Spinal cord (tissue), 10 donors: ENCODE measurements around the gene C22orf23. TPM values are rescaled to one million over a fixed set of nuclear protein-coding genes. Genes with fewer than 3 reads are reported as not detected.

Experiments
- DNase-seq, 6 donors: peaks; one replicate each; pipeline versions ENCODE4 v3.0.0 to v3.0.0-alpha.2; 2013 to 2015; ENCODE audit warnings: low spot score in 6 of 6, low read depth in 4 of 6
- H3K27ac ChIP-seq: one replicate; pipeline ENCODE4 v1.5.1; 2013; ENCODE audit warnings: low read depth, low read length, control low read depth
- H3K27me3 ChIP-seq: one replicate; pipeline ENCODE4 v1.6.1; 2013; ENCODE audit warnings: low read length; ENCODE audit not compliant: control insufficient read depth, insufficient read depth
- H3K36me3 ChIP-seq: one replicate; pipeline ENCODE4 v1.6.1; 2013; ENCODE audit warnings: low read length; ENCODE audit not compliant: control insufficient read depth, insufficient read depth
- H3K4me1 ChIP-seq: one replicate; pipeline ENCODE4 v1.6.1; 2013; ENCODE audit warnings: low read length; ENCODE audit not compliant: control insufficient read depth, insufficient read depth
- H3K4me3 ChIP-seq: one replicate; pipeline ENCODE4 v1.5.1; 2013; ENCODE audit warnings: low read depth, low read length, control low read depth
- H3K9me3 ChIP-seq: one replicate; pipeline ENCODE4 v1.6.1; 2013; ENCODE audit warnings: low read length; ENCODE audit not compliant: control insufficient read depth, insufficient read depth
- WGBS: methylation state at CpG from one replicate; pipeline ENCODE4 v1.1.5; 2013; ENCODE audit warnings: missing lambda C conversion rate; ENCODE audit not compliant: insufficient coverage; 5-methylcytosine and 5-hydroxymethylcytosine counted together
- polyA plus RNA-seq, 2 donors: library from polyadenylated mRNA; unstranded; fragments of 120-200 nt; gene quantifications; one replicate each; pipeline ENCODE4 v1.2.1, GENCODE V29; 2013; ENCODE audit not compliant: insufficient read length in 2 of 2
- total RNA-seq, 2 donors: library from RNA; depleted of rRNA in 1 of 2; stranded (reverse); fragments of 120-200 nt in 1 of 2; fragments of >200 nt in 1 of 2; gene quantifications; one replicate each; pipeline versions ENCODE4 v1.2.3 to v1.2.4, GENCODE V29; 2013 to 2014
- donor health status: healthy.

Gene C22orf23
- total and polyA plus RNA-seq, 4 donors = 0.69 to 18.8 (median 8.4) TPM

DNA sequence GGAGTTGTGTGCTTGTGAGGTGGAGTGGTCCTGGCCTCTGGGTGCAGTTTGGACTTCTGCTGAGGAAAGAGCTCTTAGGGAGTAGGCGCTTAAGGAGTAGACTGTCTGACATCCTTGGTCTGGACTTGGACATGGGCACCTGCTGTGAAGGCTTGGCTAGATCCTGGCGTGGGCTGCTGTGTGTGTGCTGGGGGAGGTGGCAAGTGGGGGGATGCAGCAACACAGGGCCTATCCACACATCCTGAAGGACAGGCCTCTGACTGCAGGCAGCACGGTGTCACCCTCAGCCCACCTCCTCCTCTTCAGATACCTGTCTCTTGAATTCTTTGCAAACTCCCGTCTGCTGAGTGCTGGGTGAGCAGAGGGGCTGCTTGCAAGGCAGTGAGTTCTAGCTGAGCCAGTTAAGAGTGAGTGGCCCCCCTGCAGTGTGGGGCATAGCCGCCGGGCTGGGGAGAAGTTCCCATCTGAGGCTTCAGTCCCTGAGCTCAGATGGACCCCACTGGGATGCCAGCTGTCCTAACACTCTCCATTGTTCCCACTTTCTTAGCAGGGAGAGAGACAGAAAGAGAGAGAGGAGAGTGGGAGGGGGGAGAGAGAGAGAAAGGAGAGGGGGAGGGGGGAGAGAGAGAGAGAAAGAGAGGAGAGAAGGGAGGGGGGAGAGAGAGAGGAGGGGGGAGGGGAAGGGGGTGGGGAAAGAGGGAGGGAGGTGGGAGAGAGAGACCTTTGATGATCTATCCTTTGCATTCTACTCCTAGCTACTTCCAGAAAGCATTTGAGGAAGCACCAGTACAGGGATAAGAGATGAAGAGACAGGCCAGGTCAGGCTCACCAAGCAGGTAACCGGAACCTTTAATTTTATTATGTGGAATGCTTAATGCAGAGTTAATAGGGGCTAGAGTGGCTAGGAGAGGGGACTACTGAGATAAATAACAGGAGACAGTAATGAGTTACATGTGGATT is 18.4 kb upstream of the C22orf23 start:
- WGBS = 39% methylated on average over 4 of the region's 7 CpGs
- peaks cover 79% of the 10 kb centered on the region for H3K4me1 ChIP-seq

DNA sequence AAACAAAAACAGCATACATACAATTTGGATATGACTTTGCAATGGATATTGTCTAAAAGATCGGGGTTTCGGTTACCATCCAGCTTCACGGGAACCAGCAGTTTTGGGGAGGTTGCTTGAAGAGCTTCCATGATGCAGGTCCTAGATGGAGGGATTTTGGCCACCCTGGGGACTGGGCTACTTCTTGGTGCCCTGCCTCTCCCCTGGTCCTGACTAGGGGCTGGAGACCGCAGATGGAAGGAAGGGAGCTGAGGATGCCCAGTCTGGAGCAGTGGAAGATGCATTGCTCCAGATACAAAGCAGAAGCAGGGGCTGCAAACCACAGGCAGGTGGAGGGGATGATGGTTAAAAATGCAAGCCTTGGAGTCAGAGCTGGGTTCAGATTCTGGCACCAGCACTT is 17.5 kb upstream of the C22orf23 start:
- Histone ChIP-seq H3K4me1 (peaks cover 77% of the 10 kb centered on the region), H3K4me3 (no peak overlapping the region), H3K27ac (no peak overlapping the region), H3K36me3 (peaks cover 67% of the 10 kb centered on the region), H3K27me3 (no peaks in the 10 kb centered on the region), H3K9me3 (no peaks in the 10 kb centered on the region)
- WGBS = 96% methylated on average over 4 of the region's 4 CpGs
- DNase-seq = no peak

More for the DNA sequence above, 18.4 kb upstream of the C22orf23 start:
- Histone ChIP-seq H3K27ac (peak overlapping the region; percentile 71), H3K9me3 (no peaks in the 10 kb centered on the region), H3K4me3 (no peak overlapping the region), H3K27me3 (no peaks in the 10 kb centered on the region), H3K36me3 (peaks cover 65% of the 10 kb centered on the region)
- peak in 2 of 6 donors; percentile 33 to 57 for DNase-seq

- no peak overlapping the region for H3K4me3 ChIP-seq
Observed at GRCh38 chr22:37968452-37969251, 15.3 kb upstream of the C22orf23 start.

GRCh38 chr22:37967637-37968451 is 14.4 kb upstream of the C22orf23 start:
- H3K4me1 ChIP-seq = peaks cover 50% of the 10 kb centered on the region
- no peaks in the 10 kb centered on the region for H3K9me3 ChIP-seq
- H3K36me3 ChIP-seq = peaks cover 55% of the 10 kb centered on the region
- peak overlapping the region; percentile 87 for H3K27ac ChIP-seq
- H3K4me3 ChIP-seq = no peak overlapping the region
- no peaks in the 10 kb centered on the region for H3K27me3 ChIP-seq
- 50% methylated on average over 11 of the region's 14 CpGs for WGBS
- DNase-seq = peak in 2 of 6 donors; percentile 69 to 71

More at GRCh38 chr22:37968452-37969251, 15.3 kb upstream of the C22orf23 start:
- peak in 2 of 6 donors; percentile 65 to 79 for DNase-seq
- Histone ChIP-seq H3K27me3 (no peaks in the 10 kb centered on the region), H3K36me3 (peaks cover 55% of the 10 kb centered on the region), H3K4me1 (peaks cover 58% of the 10 kb centered on the region), H3K27ac (peak overlapping the region; percentile 87), H3K9me3 (no peaks in the 10 kb centered on the region)
- WGBS = 14% methylated on average over 4 of the region's 5 CpGs

DNA sequence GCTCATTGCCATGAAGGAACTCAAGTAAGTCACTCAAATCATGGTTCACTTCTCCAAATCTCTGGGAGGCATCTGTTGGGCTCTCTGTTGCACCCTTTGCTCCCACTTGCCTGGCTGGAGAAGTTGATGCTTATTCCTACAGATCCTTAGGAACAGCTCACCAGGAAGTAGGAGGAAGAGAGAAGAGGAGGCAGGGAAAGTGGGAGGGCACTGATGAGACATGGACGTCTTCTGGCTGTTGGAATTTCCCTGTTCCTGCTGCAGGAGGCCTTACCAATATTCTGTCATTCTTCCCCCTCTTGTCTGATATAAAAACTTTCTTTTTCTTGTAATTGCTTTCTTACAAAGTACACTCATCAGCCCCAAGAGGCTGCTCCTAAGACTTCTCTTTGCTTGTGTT is 13.7 kb upstream of the C22orf23 start:
- WGBS = no CpG with 5 or more reads among the region's 1 CpG
- peaks cover 43% of the 10 kb centered on the region for H3K4me1 ChIP-seq
- no peaks in the 10 kb centered on the region for H3K9me3 ChIP-seq
- H3K27ac ChIP-seq = peak overlapping the region; percentile 55
- no peak overlapping the region for H3K4me3 ChIP-seq
- no peaks in the 10 kb centered on the region for H3K27me3 ChIP-seq
- DNase-seq = no peak
- H3K36me3 ChIP-seq = peaks cover 55% of the 10 kb centered on the region

GRCh38 chr22:37965940-37966664 is 12.7 kb upstream of the C22orf23 start:
- peaks cover 35% of the 10 kb centered on the region for H3K4me1 ChIP-seq
- peaks cover 60% of the 10 kb centered on the region for H3K36me3 ChIP-seq
- H3K27ac ChIP-seq = no peak overlapping the region
- no peak for DNase-seq
- no peaks in the 10 kb centered on the region for H3K27me3 ChIP-seq
- H3K4me3 ChIP-seq = no peak overlapping the region
- 80% methylated on average over 5 of the region's 9 CpGs for WGBS
- no peaks in the 10 kb centered on the region for H3K9me3 ChIP-seq

GRCh38 chr22:37961062-37961461 is 7.7 kb upstream of the C22orf23 start:
- Histone ChIP-seq H3K9me3 (no peaks in the 10 kb centered on the region), H3K4me1 (no peaks in the 10 kb centered on the region), H3K36me3 (peaks cover 80% of the 10 kb centered on the region), H3K27me3 (no peaks in the 10 kb centered on the region), H3K4me3 (no peak overlapping the region), H3K27ac (no peak overlapping the region)
- 96% methylated on average over 3 of the region's 4 CpGs for WGBS
- no peak for DNase-seq

DNA sequence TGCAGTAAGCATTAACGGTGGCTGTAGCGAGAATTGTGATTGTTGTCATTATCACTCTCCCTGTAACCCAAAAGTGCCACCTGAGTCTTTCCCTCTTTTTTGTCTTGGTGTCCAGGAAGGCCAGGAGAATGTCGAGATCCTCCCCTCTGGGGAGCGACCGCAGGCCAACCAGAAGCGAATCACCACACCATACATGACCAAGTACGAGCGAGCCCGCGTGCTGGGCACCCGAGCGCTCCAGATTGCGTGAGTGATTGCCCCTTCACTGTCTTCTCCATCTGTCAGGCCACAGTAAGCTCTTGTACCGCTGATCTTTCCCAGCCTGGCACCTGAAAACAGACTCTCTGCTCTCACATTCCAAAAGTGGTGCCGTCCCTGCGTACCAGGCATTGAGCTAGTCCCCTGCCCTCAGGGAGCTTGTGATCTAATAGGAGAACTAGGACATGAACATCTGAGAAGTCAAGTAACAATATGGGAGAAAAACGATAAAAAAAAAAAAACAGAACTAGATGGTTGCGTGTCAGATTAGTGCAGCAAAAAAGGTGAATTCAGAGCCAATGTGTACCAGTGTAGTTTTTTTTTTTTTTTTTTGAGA is 5.9 kb upstream of the C22orf23 start:
- Histone ChIP-seq H3K36me3 (peaks cover 80% of the 10 kb centered on the region), H3K27me3 (no peaks in the 10 kb centered on the region), H3K4me3 (no peak overlapping the region), H3K4me1 (peaks cover 6% of the 10 kb centered on the region), H3K9me3 (no peaks in the 10 kb centered on the region), H3K27ac (no peak overlapping the region)
- 98% methylated on average over 16 of the region's 18 CpGs for WGBS
- no peak for DNase-seq
